Parathyroid adenoma (tissue), 2 donors: ENCODE results near the gene CCDC91.

ENCODE experiments used
- H2AFZ ChIP-seq: fragments of 300-600 bp; sonication (generic); one replicate; pipeline ENCODE4 v1.7.0; 2017; ENCODE audit warnings: antibody characterized with exemption, mild to moderate bottlenecking
- H3K27ac ChIP-seq: fragments of 300-600 bp; sonication (generic); one replicate; pipeline ENCODE4 v1.7.0; 2017
- H3K27me3 ChIP-seq: fragments of 300-600 bp; sonication (generic); one replicate; pipeline ENCODE4 v1.7.0; 2017; ENCODE audit warnings: low read length; ENCODE audit not compliant: control insufficient read depth, insufficient read depth
- H3K36me3 ChIP-seq: fragments of 300-600 bp; sonication (generic); one replicate; pipeline ENCODE4 v1.7.0; 2017; ENCODE audit warnings: low read length; ENCODE audit not compliant: control insufficient read depth, insufficient read depth
- H3K4me1 ChIP-seq: fragments of 300-600 bp; sonication (generic); one replicate; pipeline ENCODE4 v1.7.0; 2017; ENCODE audit warnings: control low read depth
- H3K4me2 ChIP-seq: fragments of 300-600 bp; sonication (generic); one replicate; pipeline ENCODE4 v1.7.0; 2017; ENCODE audit warnings: low read length
- H3K4me3 ChIP-seq: fragments of 300-600 bp; sonication (generic); one replicate; pipeline ENCODE4 v1.7.0; 2017; ENCODE audit warnings: low read depth, low read length
- H3K79me2 ChIP-seq: fragments of 300-600 bp; sonication (generic); one replicate; pipeline ENCODE4 v1.7.0; 2017; ENCODE audit warnings: control low read depth
- H3K9ac ChIP-seq: fragments of 300-600 bp; sonication (generic); one replicate; pipeline ENCODE4 v1.7.0; 2017; ENCODE audit warnings: mild to moderate bottlenecking
- H3K9me3 ChIP-seq: fragments of 300-600 bp; sonication (generic); one replicate; pipeline ENCODE4 v1.7.0; 2017; ENCODE audit warnings: low read length; ENCODE audit not compliant: control insufficient read depth
- CTCF ChIP-seq: fragments of 300-600 bp; sonication (generic); IDR thresholded peaks from one replicate; pipeline ENCODE4 v1.7.0; 2017; ENCODE audit warnings: antibody characterized with exemption, mild to moderate bottlenecking
- donor health status: primary hyperparathyroidism.

The CCDC91 gene

GRCh38 chr12:28306535-28306934 is 116.3 kb downstream of the CCDC91 start:
- Histone ChIP-seq H3K79me2 (no peaks in the 10 kb centered on the region), H3K9me3 (no peaks in the 10 kb centered on the region), H3K9ac (no peak overlapping the region), H3K4me2 (no peak overlapping the region), H3K4me1 (no peaks in the 10 kb centered on the region), H3K27me3 (no peaks in the 10 kb centered on the region), H3K4me3 (no peak overlapping the region), H3K36me3 (no peaks in the 10 kb centered on the region), H3K27ac (no peak overlapping the region), H2AFZ (no peak overlapping the region)
- TF ChIP-seq CTCF = no peak

- no peaks in the 10 kb centered on the region for H3K27me3 ChIP-seq
- H3K79me2 ChIP-seq = no peaks in the 10 kb centered on the region
- no peak overlapping the region for H3K27ac ChIP-seq
- H3K4me3 ChIP-seq = no peak overlapping the region
- no peak overlapping the region for H2AFZ ChIP-seq
- no peaks in the 10 kb centered on the region for H3K36me3 ChIP-seq
- H3K4me1 ChIP-seq = no peaks in the 10 kb centered on the region
- no peak for TF ChIP-seq CTCF
- H3K9ac ChIP-seq = no peak overlapping the region
- H3K4me2 ChIP-seq = no peak overlapping the region
- no peaks in the 10 kb centered on the region for H3K9me3 ChIP-seq
These were observed 118.6 kb downstream of the CCDC91 start for GRCh38 chr12:28308891-28309290.

- Histone ChIP-seq H3K79me2 (no peaks in the 10 kb centered on the region), H3K27me3 (no peaks in the 10 kb centered on the region), H3K4me1 (no peaks in the 10 kb centered on the region), H3K9me3 (no peaks in the 10 kb centered on the region), H3K4me2 (no peak overlapping the region), H3K4me3 (no peak overlapping the region), H3K36me3 (no peaks in the 10 kb centered on the region), H2AFZ (no peak overlapping the region), H3K9ac (no peak overlapping the region), H3K27ac (no peak overlapping the region)
- TF ChIP-seq CTCF = no peak
These were observed 123.4 kb downstream of the CCDC91 start for GRCh38 chr12:28313631-28314030.

GRCh38 chr12:28316049-28316448 is 125.8 kb downstream of the CCDC91 start:
- Histone ChIP-seq H3K4me3 (no peak overlapping the region), H2AFZ (no peak overlapping the region), H3K4me1 (no peaks in the 10 kb centered on the region), H3K4me2 (no peak overlapping the region), H3K9ac (no peak overlapping the region), H3K9me3 (no peaks in the 10 kb centered on the region), H3K36me3 (no peaks in the 10 kb centered on the region), H3K27me3 (no peaks in the 10 kb centered on the region), H3K79me2 (no peaks in the 10 kb centered on the region), H3K27ac (no peak overlapping the region)
- TF ChIP-seq CTCF = no peak

GRCh38 chr12:28318273-28318672 is 128.0 kb downstream of the CCDC91 start:
- H3K27me3 ChIP-seq = no peaks in the 10 kb centered on the region
- no peak overlapping the region for H2AFZ ChIP-seq
- H3K27ac ChIP-seq = no peak overlapping the region
- H3K9ac ChIP-seq = no peak overlapping the region
- no peak overlapping the region for H3K4me3 ChIP-seq
- no peak overlapping the region for H3K4me2 ChIP-seq
- no peak for TF ChIP-seq CTCF
- no peaks in the 10 kb centered on the region for H3K79me2 ChIP-seq
- no peaks in the 10 kb centered on the region for H3K9me3 ChIP-seq
- H3K4me1 ChIP-seq = no peaks in the 10 kb centered on the region
- H3K36me3 ChIP-seq = no peaks in the 10 kb centered on the region
